HG02588 (cell line): ENCODE results near the gene SGPL1.
"Not testable (repeated sequence)": the region's sequence is repeated elsewhere in the genome, so short reads cannot be mapped to it uniquely, and the experiment has no call there.

Source experiments
- ATAC-seq: cut with Tn5 transposase; IDR thresholded peaks from one replicate; pipeline ENCODE4 v1.9.1; 2021; ENCODE audit warnings: mild to moderate bottlenecking, moderate library complexity; ENCODE audit not compliant: unreplicated experiment

SGPL1 gene

GRCh38 chr10:70815504-70816219 is at the start of gene SGPL1:
Gene SGPL1 (plus strand): TSS chr10:70815948. CDS start chr10:70816854, 906 bp downstream.
- ATAC-seq, result peak; percentile 96

- not testable (repeated sequence) for ATAC-seq
Observed at GRCh38 chr10:70768026-70768685, 47.6 kb upstream of the SGPL1 start.

GRCh38 chr10:70769121-70769520 is 46.6 kb upstream of the SGPL1 start:
- no peak for ATAC-seq

- ATAC-seq, result no peak
Observed at GRCh38 chr10:70770001-70770400, 45.7 kb upstream of the SGPL1 start.

GRCh38 chr10:70770516-70770915 is 45.2 kb upstream of the SGPL1 start:
- not testable (repeated sequence) for ATAC-seq

GRCh38 chr10:70771311-70772194 is 44.2 kb upstream of the SGPL1 start:
- no peak for ATAC-seq

- no peak for ATAC-seq
Observed at GRCh38 chr10:70772627-70773026, 43.1 kb upstream of the SGPL1 start.

- no peak for ATAC-seq
Observed at GRCh38 chr10:70773461-70773860, 42.3 kb upstream of the SGPL1 start.

- ATAC-seq, result no peak
Observed at GRCh38 chr10:70773965-70774809, 41.6 kb upstream of the SGPL1 start.

- ATAC-seq, result no peak
Observed at GRCh38 chr10:70774810-70775678, 40.7 kb upstream of the SGPL1 start.

GRCh38 chr10:70775679-70776454 is 39.9 kb upstream of the SGPL1 start:
- ATAC-seq, result no peak

- no peak for ATAC-seq
Observed at GRCh38 chr10:70776455-70777005, 39.2 kb upstream of the SGPL1 start.

GRCh38 chr10:70777063-70777875 is 38.5 kb upstream of the SGPL1 start:
- ATAC-seq, result no peak

GRCh38 chr10:70778267-70778924 is 37.4 kb upstream of the SGPL1 start:
- ATAC-seq, result no peak

- no peak for ATAC-seq
Observed at GRCh38 chr10:70779088-70779487, 36.7 kb upstream of the SGPL1 start.

GRCh38 chr10:70779511-70780369 is 36.0 kb upstream of the SGPL1 start:
- ATAC-seq, result no peak
